Activated CD4-positive, alpha-beta T cell treated with anti-CD3 and anti-CD28 coated beads, Interleukin-2, amount 50 U/mL, for 48 hours (primary cell): ENCODE data around the gene NR4A1.
"Not testable (repeated sequence)": the region's sequence is repeated elsewhere in the genome, so short reads cannot be mapped to it uniquely, and the experiment has no call there.

Experiments
- DNase-seq, 2 experiments: peaks; one replicate each; pipeline ENCODE4 v3.0.0-alpha.2; 2020

NR4A1 gene

DNA sequence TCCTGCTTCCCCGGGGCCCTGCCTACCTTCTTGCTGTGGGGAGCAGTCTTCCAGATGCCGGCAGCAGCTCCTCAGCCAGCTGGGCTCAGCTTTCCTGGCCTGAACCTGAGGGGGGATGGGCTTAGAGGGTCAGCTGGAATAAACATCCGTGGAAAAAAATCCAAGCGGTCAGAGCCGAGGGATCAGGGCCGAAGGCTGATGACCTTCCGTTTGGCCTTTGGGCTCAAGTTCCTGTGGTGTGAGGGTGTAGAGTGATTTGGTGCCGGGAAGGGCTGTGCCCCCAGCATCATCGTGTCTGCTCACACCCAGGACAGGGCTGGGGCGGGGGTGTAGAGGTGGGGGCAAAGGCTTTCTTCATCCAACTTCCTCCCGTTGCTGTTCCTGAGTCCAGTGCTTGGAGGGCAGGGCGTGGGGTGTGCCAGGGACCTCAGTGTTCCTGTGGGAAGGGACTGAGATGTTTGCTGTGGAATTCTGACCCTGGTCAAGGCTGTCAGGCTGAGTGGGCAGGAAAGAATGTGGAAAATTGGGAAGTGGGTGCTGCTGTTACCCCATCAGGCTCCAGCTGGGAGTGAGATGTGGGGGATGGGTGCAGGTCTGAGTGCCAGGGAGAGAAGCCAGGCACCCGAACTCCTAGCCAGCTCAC lies 30.9 kb downstream of the NR4A1 start:
- no peak for DNase-seq

DNA sequence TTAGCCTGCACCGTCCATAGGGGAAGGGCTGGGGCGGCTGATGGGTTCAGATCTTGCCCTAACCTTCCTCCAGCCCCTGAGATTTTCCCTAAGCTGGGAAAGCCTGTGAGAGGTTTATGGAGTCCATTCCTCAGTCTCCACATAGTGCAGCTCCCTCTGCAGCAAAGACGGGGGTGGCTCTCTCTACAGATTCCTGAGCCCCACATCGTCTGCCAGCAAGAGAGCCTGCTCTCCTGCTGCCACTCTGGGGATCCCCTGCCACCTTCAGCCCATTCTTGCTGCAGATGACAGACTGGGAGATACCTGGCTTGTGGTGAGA lies 31.4 kb downstream of the NR4A1 start:
- DNase-seq = no peak

DNA sequence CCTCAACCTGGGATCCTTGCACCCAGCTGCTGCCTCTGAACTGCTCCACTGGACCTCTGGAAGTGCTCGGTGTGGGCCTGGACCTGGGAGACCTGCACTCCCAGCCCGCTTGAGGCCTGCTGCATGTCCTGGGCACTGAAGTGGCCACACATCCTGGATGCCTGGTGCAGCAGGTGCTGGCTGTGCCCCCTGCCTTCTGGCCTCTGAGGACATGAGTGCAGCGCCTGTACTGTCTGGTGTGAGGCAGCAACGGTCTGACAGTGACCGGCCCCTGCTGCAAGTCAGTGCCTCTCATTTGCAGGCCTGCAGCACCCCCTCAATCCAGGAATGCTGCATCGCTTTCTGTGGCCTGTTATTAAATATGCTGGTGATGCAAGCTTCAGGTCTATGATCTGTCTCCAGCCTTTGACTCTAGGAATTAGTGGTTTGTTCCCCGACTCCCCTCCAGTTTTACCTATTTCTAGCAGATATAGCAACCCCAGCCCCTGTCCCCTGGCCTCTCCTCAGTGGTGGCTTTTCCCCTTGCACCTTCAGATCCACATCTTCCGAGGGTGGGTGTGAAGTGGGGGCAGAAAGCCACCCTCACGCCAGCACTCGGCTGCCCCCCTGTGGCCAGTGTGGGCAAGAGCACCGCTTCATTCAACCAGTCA lies 31.9 kb downstream of the NR4A1 start:
- peak; percentile 68 to 76 for DNase-seq

DNA sequence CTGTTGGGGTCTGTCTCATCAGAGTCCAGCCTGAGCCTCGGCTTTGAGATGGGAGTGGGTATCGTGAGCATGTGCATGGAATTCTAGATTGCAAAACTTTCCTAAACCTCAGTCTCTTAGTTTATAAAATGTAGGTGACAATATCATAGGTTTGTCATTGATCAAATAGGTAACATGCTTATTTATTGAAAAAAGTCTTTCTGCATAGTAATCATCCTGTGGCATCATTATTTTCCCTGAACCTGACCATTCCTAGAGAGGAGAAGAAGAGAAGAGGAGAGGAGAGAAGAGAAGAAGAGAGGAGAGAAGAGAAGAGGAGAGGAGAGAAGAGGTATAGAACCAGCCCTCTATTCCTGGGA lies 32.4 kb downstream of the NR4A1 start:
- no peak for DNase-seq

DNA sequence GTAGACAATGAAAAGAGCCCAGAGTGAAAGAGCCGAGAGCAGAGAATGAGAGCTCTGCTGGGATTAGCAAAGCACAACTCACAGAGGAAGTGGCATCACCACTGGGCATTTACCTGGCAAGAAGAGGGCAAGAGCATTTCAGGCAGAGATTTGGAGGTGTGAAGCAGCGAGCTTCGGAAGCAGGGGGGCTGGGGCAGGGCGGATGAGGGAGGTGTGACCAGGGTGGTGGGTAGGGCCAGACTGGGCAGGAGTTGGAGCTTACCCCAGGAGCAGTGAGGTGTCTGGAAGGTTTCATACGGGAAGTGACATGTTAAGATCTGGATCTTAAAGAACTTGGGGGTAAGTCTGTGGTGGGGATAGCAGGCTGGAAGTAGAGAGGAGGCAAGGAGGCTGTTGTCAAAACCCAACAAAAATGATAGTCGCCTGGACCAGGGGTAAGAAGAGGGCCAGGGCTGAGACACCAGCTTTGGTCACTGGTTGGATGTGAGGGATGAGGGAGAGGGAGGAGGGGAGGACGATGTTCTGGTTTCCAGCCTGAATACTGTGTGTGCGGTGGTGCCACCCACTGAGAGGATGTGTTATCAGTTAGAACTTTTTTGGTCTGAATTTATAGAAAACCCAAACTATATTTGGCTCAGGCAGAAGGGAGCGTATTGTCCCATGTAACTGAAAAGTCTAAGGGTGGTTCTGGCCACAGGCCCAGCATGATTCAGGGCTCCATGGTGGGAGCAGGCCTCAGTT lies 33.4 kb downstream of the NR4A1 start:
- no peak for DNase-seq

DNA sequence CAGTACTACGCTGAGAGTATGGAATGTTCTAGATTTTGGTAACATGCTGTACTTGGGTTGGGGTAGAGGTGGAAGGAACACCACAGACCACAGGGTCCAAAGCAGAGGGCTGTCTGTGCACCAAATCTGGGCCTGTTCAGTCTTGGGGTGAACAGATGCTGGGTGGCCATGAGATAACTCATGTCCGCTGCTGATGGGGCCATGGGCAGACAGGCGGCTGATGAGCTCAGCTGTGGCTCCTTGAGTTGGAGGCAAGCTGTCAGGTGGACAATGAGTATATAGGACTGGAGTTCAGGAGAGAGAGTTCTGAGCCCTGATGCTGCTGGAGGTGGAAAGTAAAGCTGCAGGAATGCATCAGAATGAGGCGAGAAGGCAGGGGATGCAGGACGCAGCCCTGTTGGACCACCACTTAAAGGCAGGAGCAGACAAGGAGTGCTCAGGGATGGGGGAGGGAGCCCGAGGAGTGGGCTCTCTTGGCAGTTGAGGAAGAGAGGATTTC lies 34.5 kb downstream of the NR4A1 start:
- DNase-seq = no peak

DNA sequence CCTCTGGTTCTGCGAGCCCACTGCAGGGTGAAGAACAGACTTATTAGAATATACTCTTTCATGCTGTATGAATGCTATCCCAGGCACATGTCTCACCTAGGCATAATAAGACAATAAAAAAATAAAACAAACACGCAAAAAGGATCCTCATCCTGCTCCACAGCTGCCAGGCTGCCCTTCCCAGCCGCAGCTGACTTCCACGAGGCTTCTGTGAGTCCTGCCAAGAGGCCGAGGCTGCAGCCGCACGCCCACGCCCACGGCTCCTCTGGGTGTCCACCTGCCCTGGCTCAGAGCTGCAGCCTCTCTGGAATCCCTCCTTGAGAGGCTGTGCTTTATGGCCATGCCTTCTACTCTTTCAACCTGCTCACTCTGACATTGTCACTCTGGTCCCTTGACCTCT lies 35.1 kb downstream of the NR4A1 start:
- DNase-seq = no peak

DNA sequence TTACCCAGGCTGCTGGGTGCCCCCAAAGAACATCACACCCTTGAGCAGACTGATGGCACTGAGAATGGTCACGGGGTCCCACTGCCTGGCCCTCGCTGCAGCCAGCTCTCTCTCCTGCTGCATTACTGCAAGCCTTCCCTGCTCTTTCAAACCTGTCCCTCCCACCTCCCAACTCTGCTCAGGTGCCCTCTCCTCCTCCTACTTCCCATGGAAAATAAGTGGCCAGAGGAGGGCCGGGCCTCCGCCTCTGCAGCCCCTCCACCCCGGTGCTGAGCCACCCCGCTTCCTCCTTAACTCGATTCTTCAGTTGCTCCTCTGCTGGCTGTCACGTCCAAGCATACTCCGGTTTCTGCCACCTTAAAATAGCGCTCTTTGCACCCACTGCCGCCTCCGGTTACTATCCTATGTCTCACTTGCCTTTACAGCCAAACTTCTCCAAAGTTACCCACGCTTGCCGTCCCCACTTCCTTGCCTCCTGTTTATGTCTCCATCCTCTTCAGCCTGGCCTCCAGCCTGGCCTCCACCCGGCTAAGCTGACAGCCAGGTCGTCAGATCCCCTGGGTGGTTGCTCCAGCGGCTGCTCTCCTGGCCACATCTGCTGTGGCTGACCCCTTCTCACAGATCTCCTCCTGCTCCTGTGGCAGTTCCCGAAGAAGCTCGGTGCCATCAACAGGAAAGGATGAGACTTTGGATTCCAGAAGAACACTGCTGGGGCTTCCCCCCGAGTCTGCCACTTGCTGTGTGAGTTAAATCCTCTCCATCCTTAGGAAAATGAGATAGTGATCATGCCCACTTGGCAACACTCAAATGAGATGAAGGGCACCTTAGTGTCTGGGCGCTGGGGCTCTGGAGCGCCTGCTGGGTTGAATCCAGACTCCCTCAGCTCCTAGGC lies 35.9 kb downstream of the NR4A1 start:
- no peak for DNase-seq

DNA sequence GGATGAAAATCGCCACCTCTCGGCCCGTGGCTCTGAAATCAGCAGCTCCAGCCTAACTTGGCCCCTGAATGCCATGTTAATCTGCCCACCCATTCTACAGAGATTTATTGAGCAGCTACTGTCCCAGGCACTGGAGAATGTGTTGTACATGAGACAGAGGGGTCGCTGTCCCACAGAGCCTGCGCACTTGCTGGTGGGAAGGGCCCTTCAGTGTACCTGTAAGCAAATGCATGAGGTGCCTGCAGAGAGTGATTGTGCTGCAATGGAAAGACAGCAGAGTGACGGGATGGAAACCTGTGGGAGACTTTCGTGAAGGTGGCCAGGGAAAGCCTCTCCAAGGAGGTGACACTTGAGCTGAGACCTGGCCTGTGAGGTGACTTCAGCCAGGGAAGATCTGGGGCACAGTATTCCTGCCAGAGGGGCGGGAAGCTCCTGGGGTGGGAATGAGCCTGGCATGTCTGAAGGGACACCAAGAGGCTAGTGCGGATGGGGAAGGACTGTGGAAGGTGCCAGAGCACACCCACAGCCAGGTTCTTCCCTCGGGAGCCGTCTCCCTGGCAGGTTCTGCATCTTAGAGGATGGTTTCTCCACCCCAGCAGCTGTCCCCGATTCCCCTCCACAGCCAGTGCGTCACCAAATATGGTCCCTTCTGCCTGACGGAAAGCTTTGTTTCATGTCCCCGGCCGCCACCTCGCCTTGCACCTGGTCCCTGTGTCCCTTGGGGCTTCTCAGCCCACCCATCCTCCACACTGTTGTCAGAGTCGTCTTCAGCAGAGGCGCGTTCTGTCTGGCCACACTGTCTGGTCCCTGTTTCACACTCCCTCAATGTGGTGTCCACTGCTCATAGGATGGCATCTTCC lies 36.9 kb downstream of the NR4A1 start:
- no peak for DNase-seq

DNA sequence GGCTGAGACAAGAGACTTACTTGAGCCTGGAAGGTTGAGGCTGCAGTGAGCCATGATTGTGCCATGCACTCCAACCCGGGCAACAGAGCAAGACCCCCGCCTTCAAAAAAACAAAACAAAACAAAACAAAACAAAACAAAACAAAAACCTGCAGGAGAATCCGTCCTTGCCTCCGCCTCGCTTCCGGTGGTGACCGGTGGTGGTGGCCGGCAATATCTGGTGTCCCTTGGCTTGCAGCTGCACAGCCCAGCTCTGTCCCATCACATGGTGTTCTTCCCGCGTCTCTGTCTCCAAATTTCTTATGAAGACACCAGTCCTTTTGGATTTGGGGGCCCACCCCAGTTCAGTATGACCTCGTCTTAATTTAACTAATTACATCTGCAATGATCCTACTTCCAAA lies 38.2 kb downstream of the NR4A1 start:
- DNase-seq = no peak

DNA sequence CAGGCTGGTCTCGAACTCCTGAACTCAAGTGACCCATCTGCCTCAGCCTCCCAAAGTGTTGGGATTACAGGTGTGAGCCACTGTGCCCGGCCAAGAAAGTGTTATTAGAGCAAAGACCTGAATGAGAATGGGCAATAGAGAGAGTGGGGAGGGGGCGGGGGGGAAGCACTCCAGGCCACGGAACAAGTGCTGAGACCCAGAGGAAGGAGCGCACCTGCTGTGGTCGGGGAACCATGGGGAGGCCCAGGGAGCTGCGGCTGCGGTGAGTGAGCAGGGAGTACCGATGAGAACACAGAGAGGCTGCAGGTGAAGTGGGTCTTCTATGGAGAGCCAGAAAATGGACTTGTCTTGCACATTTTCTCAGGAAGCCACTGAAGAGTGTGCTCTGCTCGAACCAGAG lies 39.0 kb downstream of the NR4A1 start:
- DNase-seq = no peak

DNA sequence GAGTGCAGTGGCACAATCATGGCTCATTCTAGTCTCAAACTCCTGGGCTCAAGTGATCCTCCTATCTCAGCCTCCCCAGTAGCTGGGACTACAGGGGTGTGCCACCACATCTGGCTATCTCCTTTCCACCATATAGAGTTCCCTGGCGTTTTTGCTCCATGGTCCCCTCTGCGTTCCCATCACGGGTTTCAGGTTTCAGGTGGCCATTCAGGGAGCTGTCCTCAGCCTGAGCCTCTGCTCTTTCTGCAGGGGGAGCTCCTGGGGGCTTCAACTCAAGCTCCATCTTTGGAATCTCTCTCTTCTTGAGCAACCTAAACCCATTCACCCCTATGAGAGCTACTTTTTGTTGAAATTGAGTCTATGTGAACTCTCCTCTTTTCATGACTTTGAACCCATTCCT lies 39.8 kb downstream of the NR4A1 start:
- no peak for DNase-seq

DNA sequence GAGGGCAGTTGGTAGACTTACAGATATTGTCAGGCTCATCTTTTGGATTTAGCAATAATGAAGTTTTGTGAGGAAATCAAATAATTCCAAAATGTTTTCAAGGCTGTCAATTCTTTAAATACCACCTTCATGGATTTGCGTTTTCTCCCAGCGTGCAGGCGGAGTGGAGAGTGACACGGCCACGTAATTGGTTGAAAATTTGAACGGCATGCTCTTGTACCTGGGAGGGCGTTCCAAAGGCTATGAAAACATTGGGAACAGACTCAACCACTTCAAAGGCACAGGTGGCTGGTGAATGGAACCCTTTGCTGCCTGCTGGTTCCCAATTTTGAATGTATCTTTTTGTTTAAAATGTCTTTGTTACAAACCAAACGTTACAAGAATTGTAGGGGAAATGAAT lies 40.6 kb downstream of the NR4A1 start:
- no peak for DNase-seq

DNA sequence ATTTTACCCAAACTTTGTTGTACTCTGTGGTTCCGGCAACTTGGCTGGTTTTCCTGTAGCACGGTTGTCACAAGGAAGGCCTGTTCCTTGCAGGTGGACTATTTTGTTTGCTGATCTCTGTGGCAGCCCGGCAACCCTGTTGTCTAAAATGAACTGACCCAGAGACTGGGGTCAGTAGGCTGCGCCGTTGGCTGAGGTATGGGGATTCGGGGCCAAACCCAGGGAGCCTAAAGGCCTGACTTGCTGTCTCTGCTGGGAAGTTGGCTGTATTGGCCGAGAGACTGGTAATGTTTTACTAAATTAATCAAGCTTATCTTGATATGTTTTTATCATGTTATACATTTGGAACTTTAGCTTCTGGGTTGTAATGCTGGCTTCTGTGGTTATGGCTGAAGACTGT lies 42.1 kb downstream of the NR4A1 start:
- DNase-seq = no peak

DNA sequence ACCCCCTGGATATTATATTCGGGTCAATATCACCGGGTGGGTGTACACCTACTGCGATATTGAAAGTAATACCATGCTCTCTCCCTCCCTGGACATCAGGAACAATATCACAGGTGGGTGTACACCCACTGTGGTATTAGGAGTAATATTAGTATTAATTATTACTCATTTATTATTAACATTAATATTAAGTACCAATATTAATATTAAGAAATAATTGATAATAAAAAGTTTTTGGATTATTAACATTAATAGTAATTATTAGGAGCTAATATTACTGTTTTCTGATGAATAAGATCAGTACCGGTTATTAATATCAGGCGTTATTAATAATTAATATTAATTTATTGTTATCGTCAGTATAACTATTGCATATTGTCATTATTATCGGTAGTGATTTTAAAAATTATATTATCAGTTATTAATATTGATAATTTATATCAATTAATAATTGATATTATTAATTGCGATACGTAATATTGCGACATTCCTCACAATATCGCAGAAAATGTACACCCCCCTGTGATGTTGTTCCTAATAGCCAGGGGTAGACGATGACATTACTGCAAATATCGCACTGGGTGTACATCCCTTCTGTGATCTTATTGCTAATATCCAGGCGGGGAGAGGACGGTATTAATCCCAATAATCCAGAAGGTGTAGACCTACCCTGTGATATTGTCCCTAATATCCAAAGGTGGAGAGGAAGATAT lies 45.2 kb downstream of the NR4A1 start:
- no peak for DNase-seq

DNA sequence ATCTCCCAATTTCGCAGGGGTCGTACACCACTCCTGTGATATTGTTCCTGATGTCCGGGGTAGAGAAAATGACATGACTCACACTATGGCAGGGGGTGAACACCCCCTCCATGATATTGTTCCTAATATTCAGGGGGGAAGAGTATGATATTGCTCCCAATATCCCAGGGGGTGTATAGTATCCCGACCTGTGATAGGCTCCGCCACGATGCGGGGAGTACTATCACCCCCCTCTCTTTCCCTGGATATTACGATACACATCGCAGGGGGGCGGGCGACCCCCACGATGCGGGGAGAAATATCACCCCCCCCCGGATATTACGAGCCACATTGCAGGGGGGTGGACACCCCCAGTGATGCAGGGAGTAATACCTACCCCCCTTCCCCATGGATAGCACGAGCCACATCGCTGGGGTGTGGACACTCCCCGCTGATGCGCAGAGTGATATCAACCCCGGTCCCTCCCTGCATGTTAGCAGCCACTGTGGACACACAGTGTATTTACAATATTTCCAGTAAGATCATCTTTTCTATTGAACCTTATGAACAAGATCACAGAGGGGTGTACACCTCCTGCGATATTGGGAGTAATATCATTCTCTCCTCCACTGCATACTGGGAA lies 45.9 kb downstream of the NR4A1 start:
- no peak for DNase-seq

DNA sequence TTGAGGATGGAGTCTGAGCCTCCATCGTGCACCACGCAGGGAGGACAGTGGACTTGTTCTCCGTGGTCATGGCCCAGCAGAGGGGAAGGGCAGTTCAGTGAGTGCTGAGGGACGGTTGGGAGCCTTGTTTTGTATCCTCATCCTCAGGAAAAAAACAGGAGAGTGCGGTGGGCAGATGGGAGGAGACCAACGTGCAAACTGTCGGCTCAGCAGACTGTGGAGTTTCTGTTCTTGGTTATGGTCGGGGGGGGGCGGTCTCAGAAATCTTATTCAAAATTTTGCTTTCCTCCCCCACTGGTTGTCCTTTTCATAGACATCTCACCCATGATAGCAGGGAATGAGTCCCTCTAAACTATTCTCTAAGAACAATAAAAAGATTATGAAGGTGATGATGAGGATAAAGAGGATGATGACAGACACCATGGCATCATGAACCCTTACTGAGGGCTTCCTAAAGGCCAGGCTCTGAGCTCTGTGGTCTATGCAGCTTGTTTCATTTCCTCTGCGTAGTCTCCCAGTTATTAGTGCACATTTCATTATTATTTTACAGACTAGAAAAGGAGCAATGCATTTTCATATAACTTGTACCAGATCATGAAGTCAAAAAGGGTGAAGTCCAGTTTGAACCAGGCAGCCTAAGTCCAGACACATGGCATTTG lies 53.3 kb downstream of the NR4A1 start:
- not testable (repeated sequence) for DNase-seq
